A673 (cell line): ENCODE results near the gene ZMYND8.

Source experiments
- EZH2 ChIP-seq: fragments of 200-600 bp; sonication (generic); IDR thresholded peaks from 2 replicates; pipeline ENCODE4 v1.6.1; 2017; ENCODE audit warnings: borderline replicate concordance, low read depth, mild to moderate bottlenecking, mixed read lengths, antibody characterized with exemption, low read length; ENCODE audit not compliant: poor library complexity, severe bottlenecking
- TF ChIP-seq, protein P1 (sequence below): fragments of 300-800, 200-600 bp; sonication (generic); conservative IDR thresholded peaks from 2 replicates; pipeline ENCODE4 v1.5.1; 2017; ENCODE audit warnings: low read depth, mild to moderate bottlenecking, antibody characterized with exemption, low read length, moderate library complexity, mixed read lengths

GRCh38 chr20:47405775-47406325 lies 49.4 kb upstream of the ZMYND8 start:
- TF ChIP-seq, protein P1, sequence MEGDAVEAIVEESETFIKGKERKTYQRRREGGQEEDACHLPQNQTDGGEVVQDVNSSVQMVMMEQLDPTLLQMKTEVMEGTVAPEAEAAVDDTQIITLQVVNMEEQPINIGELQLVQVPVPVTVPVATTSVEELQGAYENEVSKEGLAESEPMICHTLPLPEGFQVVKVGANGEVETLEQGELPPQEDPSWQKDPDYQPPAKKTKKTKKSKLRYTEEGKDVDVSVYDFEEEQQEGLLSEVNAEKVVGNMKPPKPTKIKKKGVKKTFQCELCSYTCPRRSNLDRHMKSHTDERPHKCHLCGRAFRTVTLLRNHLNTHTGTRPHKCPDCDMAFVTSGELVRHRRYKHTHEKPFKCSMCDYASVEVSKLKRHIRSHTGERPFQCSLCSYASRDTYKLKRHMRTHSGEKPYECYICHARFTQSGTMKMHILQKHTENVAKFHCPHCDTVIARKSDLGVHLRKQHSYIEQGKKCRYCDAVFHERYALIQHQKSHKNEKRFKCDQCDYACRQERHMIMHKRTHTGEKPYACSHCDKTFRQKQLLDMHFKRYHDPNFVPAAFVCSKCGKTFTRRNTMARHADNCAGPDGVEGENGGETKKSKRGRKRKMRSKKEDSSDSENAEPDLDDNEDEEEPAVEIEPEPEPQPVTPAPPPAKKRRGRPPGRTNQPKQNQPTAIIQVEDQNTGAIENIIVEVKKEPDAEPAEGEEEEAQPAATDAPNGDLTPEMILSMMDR, result no peak
- TF ChIP-seq EZH2, result no peak
